Left renal pelvis (tissue), 4 donors: Measurements from ENCODE around the gene GRB10. TPM values are rescaled to one million over a fixed set of nuclear protein-coding genes. Genes with fewer than 3 reads are reported as not detected.

Experiments
- DNase-seq, 4 donors: peaks; one replicate each; pipeline ENCODE4 v3.0.0-alpha.2; 2013; ENCODE audit warnings: low read depth in 4 of 4, low spot score in 3 of 4
- polyA plus RNA-seq, 4 donors: library from polyadenylated mRNA; unstranded; fragments of 120-200 nt; gene quantifications; one replicate each; pipeline ENCODE4 v1.2.1, GENCODE V29; 2013; ENCODE audit not compliant: insufficient read length in 4 of 4

Gene GRB10
- polyA plus RNA-seq, 4 donors = 13.6 to 43.4 (median 31.6) TPM

DNA sequence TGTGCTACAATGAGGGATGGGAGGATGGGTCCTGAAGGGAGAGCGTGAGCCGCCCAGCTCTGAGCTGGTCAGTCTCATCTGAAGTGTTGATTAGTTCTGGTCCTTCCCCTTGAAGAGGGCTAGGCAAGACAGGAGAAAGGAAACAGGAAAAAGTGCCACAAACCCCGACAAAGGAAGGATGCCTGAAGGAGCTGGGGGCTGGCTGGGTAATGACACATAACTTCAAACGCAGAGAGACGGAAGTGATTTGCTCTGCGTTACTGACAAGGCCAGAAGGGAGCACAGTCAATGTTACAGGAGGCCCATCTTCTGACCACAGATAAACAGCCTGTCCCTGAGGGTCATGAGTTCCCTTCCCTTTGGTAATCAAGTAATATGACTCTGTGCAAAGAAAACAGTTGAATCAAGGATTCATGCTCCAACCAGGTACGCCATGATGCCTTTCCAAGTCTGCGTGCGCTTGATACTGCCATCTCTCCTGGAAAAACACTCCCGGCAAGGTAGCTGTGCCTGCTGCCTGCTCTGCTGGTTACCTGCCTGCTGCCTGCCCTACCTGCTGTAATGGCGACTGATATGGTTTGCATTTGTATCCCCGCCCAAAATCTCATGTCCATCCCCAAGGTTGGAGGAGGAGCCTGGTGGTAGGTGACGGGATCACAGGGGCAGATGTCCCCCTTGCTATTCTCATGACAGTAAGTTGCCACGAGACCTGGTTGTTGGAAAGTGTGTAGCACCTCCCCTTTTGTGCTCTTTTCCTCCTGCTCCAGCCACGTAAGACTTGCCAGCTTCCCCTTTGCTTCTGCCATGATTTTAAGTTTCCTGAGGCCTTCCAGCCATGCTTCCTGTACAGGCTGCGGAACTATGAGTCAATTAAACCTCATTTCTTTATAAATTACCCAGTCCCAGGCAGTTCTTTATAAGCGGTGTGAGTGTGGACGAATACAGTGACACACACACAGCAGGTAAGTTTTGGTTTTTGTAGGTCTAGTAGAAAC lies 57.9 kb downstream of the GRB10 start:
- no peak for DNase-seq

DNA sequence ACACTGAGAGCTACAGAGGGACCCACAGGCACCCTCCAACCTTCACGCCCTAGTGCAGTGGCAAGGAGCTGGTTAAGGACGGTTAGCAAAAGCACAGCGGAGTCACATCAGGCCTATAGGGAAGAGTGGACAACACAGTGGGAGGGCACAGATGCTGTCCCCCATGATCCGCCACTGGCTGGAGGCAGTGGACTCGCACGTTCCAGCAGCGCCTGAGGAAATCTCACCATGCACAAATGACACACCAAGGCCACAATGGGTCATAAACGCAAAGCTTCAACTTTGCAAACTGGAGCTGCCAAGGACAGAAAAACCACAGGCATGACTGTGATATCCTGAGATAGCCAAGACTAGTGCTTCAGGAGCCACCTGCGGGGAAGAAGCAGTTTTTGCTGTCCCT lies 58.8 kb downstream of the GRB10 start:
- DNase-seq = no peak

DNA sequence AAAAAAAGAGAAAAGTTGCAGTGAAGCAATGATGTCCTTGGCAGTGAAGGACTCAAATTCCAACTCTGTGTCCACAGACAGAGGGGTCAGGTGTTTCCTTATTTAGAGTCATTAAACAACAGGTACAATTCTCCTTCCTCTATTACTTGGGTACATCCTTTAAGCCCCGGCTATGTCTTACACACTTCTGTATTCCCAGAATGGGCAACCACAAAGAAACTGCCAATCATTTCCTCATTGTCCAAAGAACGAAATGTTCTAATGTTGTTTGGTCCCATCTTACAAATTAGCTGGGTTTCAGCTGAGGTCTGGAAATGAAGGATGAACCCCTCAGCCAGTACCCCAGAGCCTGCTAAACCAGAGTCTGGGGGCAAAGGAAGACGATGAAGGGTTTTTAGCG lies 59.5 kb downstream of the GRB10 start:
- no peak for DNase-seq

DNA sequence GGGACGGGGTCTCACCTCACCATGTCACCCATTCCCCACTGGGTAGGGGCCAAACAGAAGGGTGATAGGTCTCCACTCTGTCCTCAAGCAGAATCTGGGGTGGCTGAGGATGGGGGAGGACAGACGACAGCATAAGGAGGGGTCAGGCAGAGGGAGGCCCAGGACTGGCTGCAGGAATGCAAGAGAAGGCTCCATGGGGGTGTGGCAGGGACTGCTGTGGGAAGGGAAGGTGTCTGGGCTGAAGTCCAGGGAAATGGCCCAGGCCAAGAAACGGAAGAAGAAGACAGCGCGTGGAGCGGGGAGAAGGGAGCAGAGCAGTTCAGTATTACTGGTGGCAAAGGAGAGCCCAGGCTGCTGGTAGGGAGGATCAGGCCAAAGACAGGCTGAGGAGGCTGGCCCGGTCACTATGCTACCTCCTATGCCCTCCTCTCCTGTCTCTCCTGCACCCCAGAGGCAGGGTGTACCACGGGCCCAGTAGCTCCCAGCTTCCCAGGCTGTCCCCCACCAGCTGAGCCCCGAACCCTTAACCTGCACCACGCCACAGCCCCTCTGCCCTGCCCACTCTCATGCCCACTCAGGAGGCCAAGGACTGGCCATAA lies 60.9 kb downstream of the GRB10 start:
- DNase-seq = no peak

DNA sequence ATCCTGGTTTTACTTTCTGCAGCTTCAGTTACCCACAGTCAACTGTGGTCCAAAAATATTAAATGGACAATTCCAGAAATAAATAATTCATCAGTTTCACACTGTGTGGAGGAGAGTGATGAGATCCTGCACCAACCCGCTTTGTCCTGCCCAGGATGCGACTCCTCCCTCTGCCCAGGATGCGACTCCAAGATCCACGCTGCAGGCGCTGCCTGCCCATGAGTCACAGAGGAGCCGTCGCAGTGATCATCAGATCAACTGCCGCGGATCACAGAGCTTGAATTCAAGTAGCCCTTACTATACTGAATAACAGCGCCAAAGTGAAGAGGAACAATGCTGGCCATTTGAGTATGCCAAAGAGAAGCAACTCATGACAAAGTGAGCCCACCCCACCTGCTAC lies 61.5 kb downstream of the GRB10 start:
- no peak for DNase-seq

DNA sequence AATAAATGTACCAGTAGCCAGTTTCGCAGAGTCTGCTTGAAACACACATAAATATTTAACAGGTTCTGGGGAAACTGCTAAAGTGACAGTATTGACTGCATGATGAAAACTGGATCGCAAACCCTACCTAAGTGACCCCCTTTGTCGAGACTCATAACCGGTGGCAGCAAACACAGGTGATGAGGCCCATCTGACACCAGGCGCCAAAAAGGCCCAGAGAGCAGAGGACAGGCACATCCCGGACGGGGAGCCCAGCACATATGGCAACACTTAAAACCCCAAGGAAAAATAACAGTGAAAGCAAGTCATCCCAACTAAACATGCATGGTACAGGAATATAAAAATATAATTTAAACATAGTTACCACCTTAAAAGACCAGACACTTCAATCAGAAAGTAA lies 62.4 kb downstream of the GRB10 start:
- DNase-seq = no peak

DNA sequence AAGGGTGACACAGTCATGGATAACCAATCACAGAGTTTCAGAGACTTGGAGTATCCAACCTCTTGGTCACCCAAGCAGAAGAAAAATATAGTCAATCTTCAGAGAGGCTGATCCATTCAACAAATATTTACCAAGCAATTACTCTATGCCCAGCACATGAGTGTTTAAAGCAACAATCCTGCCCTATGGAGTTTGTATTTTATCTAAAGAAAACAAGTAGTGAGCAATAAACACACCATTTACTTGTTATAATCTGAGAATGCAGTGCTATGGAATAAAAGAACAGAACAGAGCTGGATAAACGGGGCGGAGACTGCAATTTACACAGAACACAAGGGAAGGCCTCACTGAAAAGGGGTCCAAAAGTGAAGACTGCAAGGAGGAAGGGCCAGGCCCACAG lies 63.8 kb downstream of the GRB10 start:
- no peak for DNase-seq

DNA sequence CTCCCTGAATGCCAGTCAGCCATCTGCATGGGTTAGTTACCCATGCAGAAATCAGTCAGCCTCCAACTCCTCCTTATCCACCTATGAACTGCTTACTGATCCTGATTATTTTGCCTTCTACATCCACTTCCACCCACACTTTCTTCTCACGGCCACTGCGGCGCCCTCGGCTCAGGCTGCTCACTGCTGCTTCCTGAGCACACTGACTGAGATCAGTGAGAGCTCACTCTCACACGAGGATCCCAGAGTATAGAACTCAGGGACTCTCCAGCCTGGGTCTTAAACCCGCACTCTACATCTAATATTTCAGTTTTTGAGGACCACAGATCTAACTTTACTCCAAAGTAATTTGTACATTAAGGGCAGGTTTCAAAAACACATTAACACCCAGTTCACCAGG lies 64.4 kb downstream of the GRB10 start:
- no peak for DNase-seq

DNA sequence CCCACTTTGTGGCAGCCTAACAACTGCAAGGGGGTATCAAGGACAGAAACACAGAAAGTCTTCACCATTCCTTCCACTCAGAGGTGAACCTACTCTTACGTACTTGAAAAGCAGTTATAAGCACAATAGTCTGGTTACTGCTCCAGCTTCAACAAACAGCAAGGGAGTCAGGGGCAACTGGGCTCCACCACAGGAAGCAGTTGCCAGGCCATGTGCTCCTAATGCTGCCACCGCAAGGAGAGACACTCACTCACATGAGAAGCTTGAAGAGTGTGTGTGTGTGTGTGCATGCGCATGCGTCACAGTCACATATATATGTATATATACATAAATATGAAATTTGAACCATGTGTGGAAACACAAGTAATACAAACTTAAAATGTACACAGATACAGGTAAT lies 65.5 kb downstream of the GRB10 start:
- DNase-seq = no peak

DNA sequence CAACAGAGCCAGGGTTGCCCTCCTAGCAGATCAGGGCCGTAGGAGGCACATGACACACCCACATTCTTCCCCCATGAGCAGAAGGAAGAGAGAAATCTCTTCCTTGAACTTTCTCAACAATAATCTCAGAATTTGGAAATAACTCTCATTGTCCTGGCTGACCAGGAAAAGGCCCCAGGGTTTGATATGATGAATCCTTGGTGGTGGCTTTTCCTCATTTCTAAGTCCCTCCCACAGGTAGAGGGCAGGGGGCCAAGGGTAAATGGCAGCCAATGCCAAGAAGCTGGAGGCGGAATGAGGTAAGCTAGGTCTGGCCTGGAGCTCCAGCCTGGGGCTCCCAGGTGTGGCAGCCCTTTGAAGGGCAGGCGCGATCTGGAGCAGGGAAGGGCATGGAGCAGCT lies 67.8 kb downstream of the GRB10 start:
- no peak for DNase-seq

DNA sequence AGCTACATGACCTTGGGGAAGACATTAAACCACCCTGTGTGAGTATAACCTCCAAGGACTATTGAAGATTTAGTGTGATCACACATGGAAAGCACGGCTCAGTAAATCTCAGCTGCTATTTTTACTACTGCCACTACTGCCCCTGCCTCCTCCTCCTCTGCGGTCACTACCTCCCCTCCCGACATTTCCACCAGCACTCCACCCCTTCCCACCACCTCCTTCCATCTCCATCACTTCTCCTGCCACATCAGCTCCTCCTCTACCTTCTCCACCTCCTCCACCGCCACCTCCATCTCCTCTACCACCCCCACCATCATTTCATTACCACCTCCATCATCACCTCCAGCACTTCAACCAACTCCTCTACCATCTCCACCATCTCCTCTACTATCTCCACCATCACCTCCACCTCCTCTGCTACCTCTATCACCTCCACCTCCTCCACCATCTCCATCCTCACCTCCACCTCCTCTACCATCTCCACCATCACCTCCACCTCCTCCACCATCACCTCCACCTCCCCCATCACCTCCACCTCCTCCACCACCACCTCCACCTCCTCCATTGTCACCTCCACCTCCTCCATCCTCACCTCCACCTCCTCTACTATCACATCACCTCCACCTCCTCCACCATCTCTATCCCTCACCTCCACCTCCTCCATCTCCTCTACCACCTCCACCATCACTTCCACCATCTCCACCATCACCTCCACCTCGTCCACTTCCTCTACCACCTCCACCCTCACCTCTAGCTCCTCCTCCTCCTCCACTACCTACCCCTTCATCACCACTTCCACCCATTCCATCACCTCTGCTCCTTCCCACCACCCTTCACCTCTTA lies 69.4 kb downstream of the GRB10 start:
- DNase-seq = no peak

DNA sequence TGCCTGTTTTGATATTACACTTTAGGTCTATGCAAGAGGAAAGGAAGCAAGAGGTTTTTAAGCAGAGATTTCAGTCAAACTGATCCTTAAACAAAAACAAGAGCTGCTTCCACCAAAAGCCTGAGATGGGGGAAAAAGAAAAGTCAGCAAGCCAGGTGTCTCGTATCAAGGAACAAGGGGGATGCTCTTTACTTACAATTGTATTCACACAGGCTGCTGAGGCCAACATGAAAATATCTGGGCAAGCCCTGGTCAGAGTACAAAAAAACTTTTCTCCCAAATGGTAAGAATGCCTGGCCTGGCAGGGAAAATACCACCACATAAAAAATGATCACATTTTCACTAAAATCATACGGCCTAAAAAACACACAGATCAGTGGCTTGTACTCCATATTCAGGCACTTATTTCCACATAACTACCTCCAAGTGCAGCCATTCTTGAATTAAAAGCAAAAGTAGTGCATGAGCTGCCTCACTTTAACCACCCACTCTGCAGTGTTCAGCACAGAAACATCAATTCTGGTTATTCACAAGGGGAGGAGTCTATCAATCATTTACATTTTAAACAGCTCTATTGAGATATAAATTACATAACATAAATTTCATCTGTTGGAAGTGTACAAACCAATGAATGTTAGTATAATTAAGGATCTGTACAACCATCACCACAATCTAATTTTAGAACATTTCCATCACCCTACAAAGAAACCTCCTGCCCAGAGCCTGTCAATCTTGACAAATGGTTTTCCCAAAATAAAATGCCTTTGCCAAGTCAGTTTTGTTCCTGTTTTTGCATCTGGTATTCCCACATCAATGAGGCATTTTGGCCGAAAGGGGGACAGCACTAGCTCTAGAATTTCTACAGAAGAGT lies 70.2 kb downstream of the GRB10 start:
- no peak for DNase-seq

DNA sequence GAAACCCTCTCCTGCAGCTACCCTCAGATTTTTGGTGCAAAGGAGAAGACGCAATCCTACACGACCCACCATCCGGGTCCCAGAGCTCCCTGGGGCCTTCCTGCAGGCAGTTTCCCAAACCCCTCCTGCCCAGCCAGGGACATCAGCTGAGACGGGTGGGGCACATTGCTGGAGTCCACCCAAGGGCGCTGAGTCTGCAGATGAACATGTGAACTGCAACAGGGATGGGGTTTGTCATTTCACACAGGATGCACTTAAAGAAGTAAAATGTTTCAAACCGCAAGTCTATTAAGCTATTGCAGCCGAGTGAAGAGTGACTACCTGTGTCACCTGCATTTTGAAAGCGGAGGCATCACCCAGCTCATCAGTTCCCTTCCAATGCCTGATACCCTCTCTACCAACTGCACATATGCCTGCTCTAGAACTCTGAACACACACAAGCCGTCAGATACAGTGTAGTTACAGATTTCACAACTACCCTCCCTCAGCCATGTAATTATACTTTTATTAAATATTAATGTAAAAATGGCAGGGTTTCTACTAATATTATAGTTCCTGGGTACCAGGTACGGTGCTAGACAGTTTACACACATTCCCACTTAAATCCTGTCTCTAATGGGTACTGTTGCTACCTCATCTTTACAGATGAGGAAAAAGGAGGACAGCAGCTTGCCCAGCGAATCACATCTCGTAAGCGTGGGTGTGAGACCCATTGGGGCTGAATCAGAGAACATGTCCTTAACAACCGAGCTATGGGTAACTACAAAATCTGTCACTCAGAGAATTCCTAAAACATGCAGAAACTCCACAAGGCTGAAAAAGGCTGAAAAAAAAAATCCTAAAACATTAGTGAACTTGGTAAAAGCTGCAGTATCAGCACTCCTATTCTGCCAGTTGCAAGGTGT lies 71.2 kb downstream of the GRB10 start:
- DNase-seq = no peak

DNA sequence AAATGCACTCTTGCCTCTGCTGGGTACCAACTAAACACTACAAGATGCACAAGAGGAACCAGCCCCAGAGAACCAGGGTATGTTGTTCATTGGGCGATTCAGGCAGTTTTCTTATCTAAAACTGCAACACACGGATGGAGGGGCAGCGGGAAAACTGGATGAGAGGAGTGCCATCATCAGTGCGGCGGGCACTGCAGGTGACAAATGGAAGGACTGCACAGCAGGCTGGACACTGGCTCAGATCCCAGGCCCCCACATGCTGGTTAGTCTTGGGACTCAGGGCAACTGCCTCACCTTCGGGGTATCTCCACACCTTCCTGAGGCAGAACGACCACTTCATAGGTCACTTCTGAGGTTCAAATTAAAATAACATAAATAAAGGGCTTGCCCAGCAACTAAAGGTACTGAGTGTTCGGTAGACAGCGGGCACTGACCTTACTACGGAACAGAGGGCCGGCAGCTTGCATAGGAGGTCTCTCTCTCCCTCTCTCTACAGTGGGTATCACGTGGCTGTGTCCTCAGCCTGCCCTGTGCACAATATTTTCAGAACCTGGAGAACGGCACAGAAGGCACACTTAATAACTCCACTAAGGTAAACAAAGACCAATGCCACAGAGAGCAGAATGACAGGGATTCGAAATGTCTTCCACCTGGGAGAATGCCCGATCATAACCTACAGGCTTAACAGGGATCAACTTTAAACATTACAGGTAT lies 72.1 kb downstream of the GRB10 start:
- no peak for DNase-seq

DNA sequence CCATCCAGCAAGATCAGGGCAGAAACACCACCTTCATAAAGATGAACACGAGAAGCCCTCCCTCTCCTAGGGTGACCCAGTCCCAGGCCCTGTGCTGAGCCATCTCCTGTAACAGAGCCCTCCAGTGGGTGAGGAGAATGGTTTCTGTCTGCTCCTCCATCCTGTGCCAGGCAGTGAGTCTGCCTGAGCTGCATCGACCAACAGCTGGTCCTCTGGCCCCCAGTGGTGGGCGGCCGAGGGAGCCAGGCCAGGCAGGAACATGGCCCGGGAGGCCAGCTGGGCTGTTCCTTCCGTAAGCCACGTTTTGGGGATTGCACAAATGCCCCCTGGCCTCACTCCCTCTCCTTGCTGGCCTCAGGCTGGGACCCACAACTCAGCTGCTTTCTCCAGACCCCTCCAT lies 73.5 kb downstream of the GRB10 start:
- DNase-seq = no peak

DNA sequence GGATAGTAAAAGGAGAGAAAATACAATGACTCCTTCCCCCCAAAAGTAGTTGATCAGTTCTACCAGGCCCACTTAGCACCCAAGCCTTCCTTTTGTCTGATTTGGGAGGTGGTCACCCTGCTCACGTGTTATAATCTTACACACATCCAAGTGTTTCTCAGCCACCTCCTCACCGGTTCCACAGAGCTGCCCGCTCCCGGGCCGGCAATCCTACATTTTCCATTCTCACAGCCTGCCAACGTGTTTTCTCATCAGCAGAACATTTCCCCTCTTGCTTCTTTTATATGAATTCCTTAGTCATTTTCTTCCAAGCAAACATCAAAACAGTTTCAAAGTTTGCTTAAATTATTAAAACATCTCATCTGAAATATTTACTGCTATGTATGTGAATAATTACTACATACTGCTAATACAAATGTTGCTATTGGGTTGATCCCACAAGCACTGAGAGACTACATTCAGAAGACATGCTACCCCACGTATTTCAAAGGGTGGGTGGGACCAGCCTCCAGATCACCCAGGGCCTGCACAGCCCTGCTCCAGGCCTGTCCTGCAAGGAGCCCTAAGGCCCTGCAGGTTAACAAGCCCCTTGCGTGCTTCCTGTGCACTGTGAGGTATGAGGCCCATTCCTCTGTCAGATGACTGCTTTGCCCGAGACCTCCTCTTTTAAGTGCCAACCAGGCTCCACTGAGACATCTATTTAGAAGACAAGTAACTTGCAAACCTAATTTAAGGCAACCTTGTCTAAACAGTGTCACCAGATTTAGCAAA lies 75.3 kb downstream of the GRB10 start:
- no peak for DNase-seq

DNA sequence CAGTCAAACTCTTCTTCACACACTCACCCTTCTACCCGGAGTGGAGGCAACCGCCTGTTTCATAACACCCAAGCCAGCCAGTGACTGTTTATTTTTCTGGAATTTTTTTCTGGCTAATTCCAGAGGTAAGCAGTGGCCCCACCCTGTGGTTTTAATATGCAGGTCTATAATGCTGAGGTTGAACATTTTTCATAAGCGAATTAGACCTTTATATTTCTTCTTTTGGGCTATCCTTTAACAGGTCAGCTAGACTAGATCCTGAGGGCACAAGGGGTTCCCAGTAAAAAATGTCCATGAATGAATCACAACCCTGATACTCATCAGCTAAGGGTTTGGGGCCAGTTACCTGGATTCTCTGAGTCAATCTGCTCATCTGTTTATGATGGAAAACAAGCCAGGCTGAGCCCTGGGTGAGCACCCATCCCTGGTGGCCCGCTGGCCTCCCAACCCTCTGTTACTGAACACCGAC lies 76.2 kb downstream of the GRB10 start:
- no peak for DNase-seq

DNA sequence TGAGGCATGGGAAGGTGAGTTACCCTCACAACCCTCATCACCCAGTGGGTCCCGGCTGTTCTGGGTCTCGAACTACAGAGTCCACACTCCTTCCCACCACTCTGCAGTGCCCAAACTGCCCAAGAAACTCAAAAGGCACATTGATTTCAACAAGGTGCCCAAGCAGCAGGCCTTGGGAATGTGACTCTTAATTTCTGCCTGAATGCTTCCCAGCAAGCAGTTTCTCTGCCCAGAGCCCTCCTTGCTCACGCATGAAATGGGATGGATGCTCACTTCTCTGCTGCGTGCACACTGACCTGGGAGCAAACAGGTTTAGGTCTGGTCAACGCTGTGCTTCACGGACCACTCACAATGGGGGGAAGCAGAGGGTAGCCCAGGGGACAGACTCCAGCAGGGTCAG lies 77.9 kb downstream of the GRB10 start:
- no peak for DNase-seq
